ENCODE data around the gene IGFBP4. TPM values are rescaled to one million over a fixed set of nuclear protein-coding genes. Genes with fewer than 3 reads are reported as not detected.

Gene IGFBP4
- total and polyA plus RNA-seq, 2 of the 13 experiments (the other 11 are each of a cell fraction or from before 2014, with no cell fraction given): 4.1 to 49.0 TPM

- no peak for TF ChIP-seq ATF6 (CRISPR knock-in tag; conservative IDR thresholded peaks at IDR 0.05)
- TF ChIP-seq ZNF713 (CRISPR knock-in tag; IDR thresholded peaks at IDR 0.05): no peak
- TF ChIP-seq ZNF878 (CRISPR knock-in tag; IDR thresholded peaks at IDR 0.05): no peak
- TF ChIP-seq ZBTB10 (CRISPR knock-in tag; IDR thresholded peaks at IDR 0.05; ENCODE audit: borderline replicate concordance): no peak; the same call in 1 of the 2 replicates
- TF ChIP-seq SP1 (IDR thresholded peaks at IDR 0.05): no peak
- TF ChIP-seq SP1 (CRISPR knock-in tag; IDR thresholded peaks at IDR 0.05): peak; percentile 56; the same call in 1 of the 2 replicates
- TF ChIP-seq KDM2A (CRISPR knock-in tag; IDR thresholded peaks at IDR 0.05; ENCODE audit: borderline replicate concordance, low read depth): peak; percentile 68; the same call in 1 of the 2 replicates
- TF ChIP-seq SMAD9 (CRISPR knock-in tag; IDR thresholded peaks at IDR 0.05): no peak
- peak; percentile 86; the same call in 1 of the 2 replicates for TF ChIP-seq PAX8 (CRISPR knock-in tag; IDR thresholded peaks at IDR 0.05; ENCODE audit: borderline replicate concordance)
- TF ChIP-seq NKX3-1 (CRISPR knock-in tag; IDR thresholded peaks at IDR 0.05): peak; percentile 75; the same call in 1 of the 2 replicates
- peak; percentile 42; the same call in 1 of the 2 replicates for TF ChIP-seq E2F1 (CRISPR knock-in tag; IDR thresholded peaks at IDR 0.05)
- TF ChIP-seq HMGXB4 (CRISPR knock-in tag; IDR thresholded peaks at IDR 0.05; ENCODE audit: borderline replicate concordance in 1 of 2, low read depth in 1 of 2): peak; percentile 91 to 95
- no peak; the same call in 1 of the 2 replicates for TF ChIP-seq ZNF629 (CRISPR knock-in tag; conservative IDR thresholded peaks at IDR 0.05)
- no peak for TF ChIP-seq NFYC (CRISPR knock-in tag; IDR thresholded peaks at IDR 0.05)
- no peak for TF ChIP-seq CC2D1A (CRISPR knock-in tag; IDR thresholded peaks at IDR 0.05)
- no peak for TF ChIP-seq HOXA7 (CRISPR knock-in tag; IDR thresholded peaks at IDR 0.05)
- no peak for TF ChIP-seq USF2 (IDR thresholded peaks at IDR 0.05; ENCODE audit: low read depth, low read length)
- no peak for TF ChIP-seq USF2 (CRISPR knock-in tag; IDR thresholded peaks at IDR 0.05; ENCODE audit: borderline replicate concordance)
- TF ChIP-seq ZSCAN31 (CRISPR knock-in tag; IDR thresholded peaks at IDR 0.05; ENCODE audit: low read depth): peak; percentile 64; the same call in 1 of the 2 replicates
Observed at GRCh38 chr17:40443196-40443987, at the start of gene IGFBP4 (continued).

Data from HepG2 (cell line).